Spleen (tissue), 11 donors: ENCODE data around the gene SEC11A. TPM values are rescaled to one million over a fixed set of nuclear protein-coding genes. Genes with fewer than 3 reads are reported as not detected.
A peak's percentile ranks its signal among the peaks of the same experiment; 100 is the strongest.
"Not testable (repeated sequence)": the region's sequence is repeated elsewhere in the genome, so short reads cannot be mapped to it uniquely, and the experiment has no call there.

Experiments used
- DNase-seq: peaks from one replicate; pipeline ENCODE4 v3.0.0-alpha.2; 2020
- H3K27ac ChIP-seq, 8 donors: fragments of 200-600 bp; sonication (generic) in 7 of 8; 1 replicate in 4 of 8; 2 replicates in 4 of 8; pipeline versions ENCODE4 v1.5.0 to v1.8.0; 2016 to 2021; ENCODE audit warnings: inconsistent platforms in 4 of 8, mild to moderate bottlenecking in 4 of 8, moderate library complexity in 1 of 8
- H3K27me3 ChIP-seq, 7 donors: fragments of 200-600 bp; sonication (generic) in 6 of 7; replicated peaks in 1 of 7; 1 replicate in 4 of 7; 2 replicates in 3 of 7; pipeline versions ENCODE4 v1.5.0 to v1.8.0; 2016 to 2021; ENCODE audit warnings: inconsistent platforms in 3 of 7, mild to moderate bottlenecking in 1 of 7
- H3K36me3 ChIP-seq, 6 donors: fragments of 200-600 bp; sonication (generic) in 5 of 6; 1 replicate in 4 of 6; 2 replicates in 2 of 6; pipeline versions ENCODE4 v1.5.0 to v1.8.0; 2016 to 2021; ENCODE audit warnings: inconsistent platforms in 2 of 6
- H3K4me1 ChIP-seq, 6 donors: fragments of 200-600 bp; sonication (generic) in 5 of 6; 1 replicate in 3 of 6; 2 replicates in 3 of 6; pipeline versions ENCODE4 v1.5.0 to v1.8.0; 2016 to 2021; ENCODE audit warnings: inconsistent platforms in 3 of 6
- H3K4me3 ChIP-seq, 8 donors: fragments of 200-600 bp; sonication (generic) in 7 of 8; 1 replicate in 4 of 8; 2 replicates in 4 of 8; pipeline versions ENCODE4 v1.5.0 to v1.8.0; 2016 to 2021; ENCODE audit warnings: inconsistent platforms in 4 of 8, mild to moderate bottlenecking in 4 of 8, moderate library complexity in 2 of 8
- H3K9me3 ChIP-seq, 8 donors: fragments of 200-600 bp; sonication (generic) in 7 of 8; 1 replicate in 4 of 8; 2 replicates in 4 of 8; pipeline versions ENCODE4 v1.5.0 to v1.8.0; 2016 to 2021; ENCODE audit warnings: inconsistent platforms in 4 of 8
- POLR2A ChIP-seq, 3 donors: fragments of 450-650 bp; IDR thresholded peaks; one replicate each; pipeline ENCODE4 v1.5.1; 2017; ENCODE audit warnings: antibody characterized with exemption in 3 of 3, mild to moderate bottlenecking in 1 of 3
- POLR2AphosphoS5 ChIP-seq, 3 donors: sonication (generic); formaldehyde crosslinking; IDR thresholded peaks; one replicate each; pipeline ENCODE4 v1.5.1; 2017; ENCODE audit warnings: antibody characterized with exemption in 3 of 3
- WGBS, 5 donors: extraction: QIAGEN DNeasy Blood & Tissue Kit in 3 of 5; methylation state at CpG; one replicate each; pipeline versions ENCODE4 v1.1.5 to v1.1.7; 2013 to 2018; 5-methylcytosine and 5-hydroxymethylcytosine counted together
- intact Hi-C: fragments of 100-400 bp; cut with DNase I; formaldehyde crosslinking; loops from one replicate; pipeline ENCODE4 v1.15.0; 2023; ENCODE audit warnings: low total_unique reads
- polyA plus RNA-seq, 3 donors: library from polyadenylated mRNA; stranded (reverse); fragments of 200-250 nt; gene quantifications; one replicate each; pipeline ENCODE4 v1.2.1, GENCODE V29; 2013
- total RNA-seq, 7 donors: library from RNA; depleted of rRNA in 3 of 7; stranded (reverse); fragments of >200 nt in 3 of 7; fragmentation: NEBNext Ultra II Directional in 4 of 7; extraction: Animal tissue kit (Norgen Biotek cat#: 25700) in 4 of 7; gene quantifications; one replicate each; pipeline versions ENCODE4 v1.1.0 to v1.2.1, GENCODE V29; 2016 to 2021
- TF ChIP-seq, protein P1 (sequence below), 11 experiments: fragments of 200-600 bp in 7 of 11; fragments of 450-650 bp in 4 of 11; sonication (generic) in 4 of 11; IDR thresholded peaks in 8 of 11; conservative IDR thresholded peaks in 3 of 11; 1 replicate in 7 of 11; 2 replicates in 4 of 11; pipeline versions ENCODE4 v1.4.0 to v1.8.0; 2016 to 2021; ENCODE audit warnings: antibody characterized with exemption in 11 of 11, inconsistent platforms in 4 of 11, mild to moderate bottlenecking in 1 of 11
- donor health status: healthy with polysubstance abuse.
- donor health status: DM: no; HTN: no; CAD: no; lungs with moderate emphysema.
- donor health status: DM: no; HTN: no; CAD: no.
- donor health status: Bipolar disorder and iron deficiency.
- donor health status: healthy.
- donor health status: DM: no; HTN: no; CAD: no.
- donor health status: DM: yes; HTN: yes; CAD: no.

The SEC11A gene
- total and polyA plus RNA-seq, 10 donors, result 86.5 to 139 (median 98.9) TPM

DNA sequence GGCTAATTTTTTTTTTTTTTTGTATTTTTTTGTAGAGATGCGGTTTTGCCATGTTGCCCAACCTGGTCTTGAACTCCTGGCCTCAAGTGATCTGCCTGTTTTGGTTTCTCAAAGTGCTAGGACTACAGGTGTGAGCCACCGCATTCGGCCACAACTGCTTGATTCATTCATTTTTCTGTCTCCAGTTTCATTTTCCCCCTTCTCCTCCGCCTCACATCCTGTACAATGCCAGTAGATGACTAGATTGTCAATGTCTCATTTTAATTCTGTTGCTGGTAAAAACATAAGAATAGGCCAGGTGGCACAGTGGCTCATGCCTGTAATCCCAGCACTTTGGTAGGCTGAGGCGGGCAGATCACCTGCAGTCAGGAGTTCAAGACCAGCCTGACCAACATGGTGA, 20.4 kb upstream of the SEC11A start:
- TF ChIP-seq POLR2AphosphoS5 (IDR thresholded peaks at IDR 0.05), result peak in 1 of 3 donors; percentile 26
- TF ChIP-seq POLR2A (IDR thresholded peaks at IDR 0.05), result no peak
- 62 to 72% (median 70%) methylated on average over 5 of the region's 5 CpGs for WGBS, 5 donors
- no peaks in the 10 kb centered on the region for H3K27me3 ChIP-seq
- no peak overlapping the region for H3K4me3 ChIP-seq
- H3K4me1 ChIP-seq, result peaks cover 9 to 56% (median 37%) of the 10 kb centered on the region in 6 donors
- no peaks in the 10 kb centered on the region for H3K36me3 ChIP-seq
- intact Hi-C loops, result no loop called here
- H3K9me3 ChIP-seq, result no peaks in the 10 kb centered on the region
- DNase-seq, result peak; percentile 65
- peak overlapping the region in 7 of 8 donors; percentile 82 to 92 (median 85) for H3K27ac ChIP-seq

DNA sequence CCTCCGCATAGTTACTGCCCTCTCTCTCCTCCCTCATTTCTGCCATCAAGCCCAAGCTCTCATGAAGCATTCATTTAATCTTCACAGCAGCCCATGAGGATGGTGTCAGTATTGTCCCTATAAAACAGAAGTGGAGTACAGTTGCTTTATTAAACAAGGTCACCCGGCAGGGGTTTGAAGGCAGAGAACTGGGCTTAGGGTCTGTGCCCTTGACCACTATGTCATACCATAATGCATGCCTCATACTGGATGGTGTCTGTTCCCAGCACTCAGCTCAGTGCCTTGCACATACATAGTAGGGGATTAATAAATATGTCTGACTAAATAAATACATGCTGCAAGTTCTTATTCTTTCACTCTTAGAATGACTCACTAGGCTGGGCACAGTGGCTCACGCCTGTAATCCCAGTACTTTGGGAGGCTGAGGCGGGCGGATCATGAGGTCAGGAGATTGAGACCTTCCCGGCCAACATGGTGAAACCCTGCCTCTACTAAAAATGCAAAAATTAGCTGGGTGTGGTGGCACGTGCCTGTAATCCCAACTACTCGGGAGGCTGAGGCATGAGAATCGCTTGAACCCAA, 19.6 kb upstream of the SEC11A start:
- H3K36me3 ChIP-seq, H3K9me3 ChIP-seq, H3K27me3 ChIP-seq, intact Hi-C loops: not testable (repeated sequence)
- 48 to 64% (median 55%) methylated on average over 9 of the region's 9 CpGs for WGBS, 5 donors
- peak; percentile 50 for DNase-seq
- peaks cover 9 to 56% (median 37%) of the 10 kb centered on the region in 6 donors for H3K4me1 ChIP-seq
- H3K4me3 ChIP-seq, result peak overlapping the region in 5 of 8 donors; percentile 3 to 62 (median 11)
- peak overlapping the region; percentile 58 to 92 (median 84) for H3K27ac ChIP-seq

DNA sequence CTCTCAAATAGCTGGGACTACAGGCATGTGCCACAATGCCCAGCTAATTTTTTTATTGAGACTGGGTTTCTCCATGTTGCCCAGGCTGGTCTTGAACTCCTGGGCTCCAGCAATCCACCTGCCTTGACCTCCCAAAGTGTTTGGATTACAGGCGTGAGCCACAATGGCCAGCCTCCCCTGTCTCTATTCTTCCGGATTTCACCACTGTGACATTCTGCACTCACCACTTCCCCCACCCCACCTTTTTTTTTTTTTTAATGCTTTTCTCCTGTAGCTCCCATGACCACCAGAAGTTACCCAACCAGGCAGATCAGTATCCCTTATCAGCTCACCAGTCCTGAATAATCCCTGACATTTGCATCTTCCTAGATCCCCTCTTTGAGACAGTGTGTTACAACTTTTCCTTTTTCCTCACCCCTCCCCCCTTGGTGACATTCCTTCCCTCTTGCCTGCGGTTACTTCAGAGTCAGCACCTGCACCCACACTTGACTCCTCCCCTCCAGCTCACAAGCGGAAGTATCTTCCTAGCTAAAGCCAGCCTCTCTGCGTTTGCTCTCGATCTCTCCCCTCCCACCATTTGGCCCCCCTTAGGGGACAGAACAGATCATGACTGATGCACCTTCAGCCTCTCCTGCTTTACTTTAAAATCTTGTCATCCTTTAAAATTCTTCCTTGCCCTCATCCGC, 19.0 kb upstream of the SEC11A start:
- DNase-seq, result peak; percentile 90
- no peaks in the 10 kb centered on the region for H3K27me3 ChIP-seq
- no peaks in the 10 kb centered on the region for H3K36me3 ChIP-seq
- peak overlapping the region in 5 of 8 donors; percentile 3 to 62 (median 11) for H3K4me3 ChIP-seq
- H3K4me1 ChIP-seq, result peaks cover 9 to 56% (median 37%) of the 10 kb centered on the region in 6 donors
- intact Hi-C loops, result no loop called here
- WGBS, 5 donors, result 11 to 17% (median 14%) methylated on average over 7 of the region's 7 CpGs
- peak overlapping the region; percentile 58 to 92 (median 84) for H3K27ac ChIP-seq
- H3K9me3 ChIP-seq, result no peaks in the 10 kb centered on the region
- TF ChIP-seq, protein P1, sequence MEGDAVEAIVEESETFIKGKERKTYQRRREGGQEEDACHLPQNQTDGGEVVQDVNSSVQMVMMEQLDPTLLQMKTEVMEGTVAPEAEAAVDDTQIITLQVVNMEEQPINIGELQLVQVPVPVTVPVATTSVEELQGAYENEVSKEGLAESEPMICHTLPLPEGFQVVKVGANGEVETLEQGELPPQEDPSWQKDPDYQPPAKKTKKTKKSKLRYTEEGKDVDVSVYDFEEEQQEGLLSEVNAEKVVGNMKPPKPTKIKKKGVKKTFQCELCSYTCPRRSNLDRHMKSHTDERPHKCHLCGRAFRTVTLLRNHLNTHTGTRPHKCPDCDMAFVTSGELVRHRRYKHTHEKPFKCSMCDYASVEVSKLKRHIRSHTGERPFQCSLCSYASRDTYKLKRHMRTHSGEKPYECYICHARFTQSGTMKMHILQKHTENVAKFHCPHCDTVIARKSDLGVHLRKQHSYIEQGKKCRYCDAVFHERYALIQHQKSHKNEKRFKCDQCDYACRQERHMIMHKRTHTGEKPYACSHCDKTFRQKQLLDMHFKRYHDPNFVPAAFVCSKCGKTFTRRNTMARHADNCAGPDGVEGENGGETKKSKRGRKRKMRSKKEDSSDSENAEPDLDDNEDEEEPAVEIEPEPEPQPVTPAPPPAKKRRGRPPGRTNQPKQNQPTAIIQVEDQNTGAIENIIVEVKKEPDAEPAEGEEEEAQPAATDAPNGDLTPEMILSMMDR (IDR thresholded peaks at IDR 0.05 in 8 of 11, conservative IDR thresholded peaks at IDR 0.05 in 3 of 11), result no peak
- peak in 2 of 3 donors; percentile 44 to 75 for TF ChIP-seq POLR2AphosphoS5 (IDR thresholded peaks at IDR 0.05)

DNA sequence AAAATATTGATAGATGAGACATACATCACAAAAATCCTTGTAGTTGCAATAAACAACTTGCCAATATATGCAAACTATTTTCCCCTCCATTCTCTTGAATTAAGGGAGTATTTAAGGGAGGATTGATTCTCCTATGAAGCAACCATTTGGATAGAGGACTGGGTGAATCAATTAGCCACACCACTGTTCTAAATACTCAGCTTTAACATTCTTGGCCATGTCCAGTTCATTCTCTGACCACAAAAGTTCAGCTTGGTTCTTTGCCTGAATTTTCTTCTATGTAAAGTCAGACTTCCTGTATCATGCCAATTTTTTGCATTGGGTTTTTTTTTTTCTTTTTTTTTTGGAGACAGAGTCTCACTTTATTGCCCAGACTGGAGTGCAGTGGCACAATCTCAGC, 15.8 kb upstream of the SEC11A start:
- no peaks in the 10 kb centered on the region for H3K36me3 ChIP-seq
- intact Hi-C loops, result no loop called here
- peaks cover 6 to 52% (median 37%) of the 10 kb centered on the region in 6 donors for H3K4me1 ChIP-seq
- no peak overlapping the region for H3K4me3 ChIP-seq
- H3K9me3 ChIP-seq, result no peaks in the 10 kb centered on the region
- no peak overlapping the region for H3K27ac ChIP-seq
- H3K27me3 ChIP-seq, result no peaks in the 10 kb centered on the region
- no peak for TF ChIP-seq POLR2AphosphoS5 (IDR thresholded peaks at IDR 0.05)
- TF ChIP-seq, protein P1 (IDR thresholded peaks at IDR 0.05 in 8 of 11, conservative IDR thresholded peaks at IDR 0.05 in 3 of 11), result no peak
- TF ChIP-seq POLR2A (IDR thresholded peaks at IDR 0.05), result no peak
- DNase-seq, result no peak

DNA sequence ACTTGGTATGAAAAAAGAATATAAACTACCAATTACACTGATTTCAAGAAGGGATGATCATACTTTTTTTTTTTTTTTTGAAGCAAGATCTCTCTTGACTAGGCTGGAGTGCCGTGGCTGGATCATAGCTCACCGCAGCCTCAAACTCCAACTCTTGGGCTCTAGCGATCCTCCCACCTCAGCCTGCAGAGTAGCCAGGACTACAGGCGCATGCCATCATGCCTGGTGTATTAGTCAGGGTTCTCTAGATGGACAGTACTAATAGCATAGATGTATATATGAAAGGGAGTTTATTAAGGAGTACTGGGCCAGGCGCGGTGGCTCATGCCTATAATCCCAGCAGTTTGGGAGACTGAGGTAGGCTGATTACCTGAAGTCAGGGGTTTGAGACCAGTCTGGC, 11.5 kb upstream of the SEC11A start:
- peaks cover 2 to 56% (median 31%) of the 10 kb centered on the region in 6 donors for H3K4me1 ChIP-seq
- WGBS, 5 donors, result 94 to 99% (median 97%) methylated on average over 6 of the region's 6 CpGs
- H3K4me3 ChIP-seq, result no peak overlapping the region
- no peaks in the 10 kb centered on the region for H3K27me3 ChIP-seq
- DNase-seq, result no peak
- intact Hi-C loops, result no loop called here
- no peak overlapping the region for H3K27ac ChIP-seq
- H3K36me3 ChIP-seq, result no peaks in the 10 kb centered on the region
- no peaks in the 10 kb centered on the region for H3K9me3 ChIP-seq
- TF ChIP-seq POLR2AphosphoS5 (IDR thresholded peaks at IDR 0.05) (no peak), POLR2A (IDR thresholded peaks at IDR 0.05) (no peak)
- TF ChIP-seq, protein P1 (IDR thresholded peaks at IDR 0.05 in 8 of 11, conservative IDR thresholded peaks at IDR 0.05 in 3 of 11), result no peak
